H1 (cell line): ENCODE data around the gene NKX2-1.

ENCODE experiments used
- GTF2F1 ChIP-seq: IDR thresholded peaks from 2 replicates; pipeline ENCODE4 v1.6.1; 2012; ENCODE audit warnings: low read depth, low read length, improper control_type of control experiment, borderline replicate concordance
- RXRA ChIP-seq: IDR thresholded peaks from 2 replicates; pipeline ENCODE4 v1.6.1; 2011; ENCODE audit warnings: low read depth, mild to moderate bottlenecking, low read length, moderate library complexity; ENCODE audit not compliant: insufficient read depth
- SP2 ChIP-seq: IDR thresholded peaks from 2 replicates; pipeline ENCODE4 v1.6.1; 2012; ENCODE audit warnings: mild to moderate bottlenecking, low read length, inconsistent platforms
- TAF1 ChIP-seq: IDR thresholded peaks from 2 replicates; pipeline ENCODE4 v1.6.1; 2011; ENCODE audit warnings: mild to moderate bottlenecking, low read depth, low read length
- TF ChIP-seq, protein P1 (sequence below), 3 experiments: IDR thresholded peaks; 1 replicate in 2 of 3; 2 replicates in 1 of 3; pipeline versions ENCODE4 v1.5.1 to v1.6.1; 2011; ENCODE audit warnings: low read length in 3 of 3, mild to moderate bottlenecking in 3 of 3, inconsistent platforms in 2 of 3, low read depth in 1 of 3, moderate library complexity in 1 of 3; ENCODE audit not compliant: insufficient read depth in 1 of 3; ENCODE audit errors: control extremely low read depth in 1 of 3

DNA sequence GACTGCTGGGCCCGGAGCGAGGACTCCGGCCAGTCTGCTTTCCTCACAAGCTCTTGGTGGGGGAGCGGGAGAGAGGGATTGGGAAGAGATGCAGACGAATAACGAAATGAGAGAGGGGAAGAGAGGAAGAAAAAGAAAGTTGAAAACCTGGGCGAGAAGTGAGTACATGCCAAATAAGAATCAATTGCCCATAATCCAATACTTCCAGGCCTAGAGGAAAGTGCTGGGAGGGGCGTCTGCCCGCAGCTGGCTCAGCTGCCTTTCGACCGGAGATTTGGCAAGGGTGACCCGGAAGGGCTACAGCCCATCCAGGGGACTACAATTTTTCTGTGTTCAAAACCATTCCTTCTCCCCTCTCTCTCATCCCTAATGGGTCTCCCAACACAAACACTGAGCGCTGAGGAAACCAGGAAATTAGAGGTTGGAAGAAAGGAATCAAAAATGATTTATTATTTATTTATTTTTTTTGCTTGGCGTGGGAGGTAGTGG, 4.9 kb downstream of the NKX2-1 start:
- TF ChIP-seq, protein P1, sequence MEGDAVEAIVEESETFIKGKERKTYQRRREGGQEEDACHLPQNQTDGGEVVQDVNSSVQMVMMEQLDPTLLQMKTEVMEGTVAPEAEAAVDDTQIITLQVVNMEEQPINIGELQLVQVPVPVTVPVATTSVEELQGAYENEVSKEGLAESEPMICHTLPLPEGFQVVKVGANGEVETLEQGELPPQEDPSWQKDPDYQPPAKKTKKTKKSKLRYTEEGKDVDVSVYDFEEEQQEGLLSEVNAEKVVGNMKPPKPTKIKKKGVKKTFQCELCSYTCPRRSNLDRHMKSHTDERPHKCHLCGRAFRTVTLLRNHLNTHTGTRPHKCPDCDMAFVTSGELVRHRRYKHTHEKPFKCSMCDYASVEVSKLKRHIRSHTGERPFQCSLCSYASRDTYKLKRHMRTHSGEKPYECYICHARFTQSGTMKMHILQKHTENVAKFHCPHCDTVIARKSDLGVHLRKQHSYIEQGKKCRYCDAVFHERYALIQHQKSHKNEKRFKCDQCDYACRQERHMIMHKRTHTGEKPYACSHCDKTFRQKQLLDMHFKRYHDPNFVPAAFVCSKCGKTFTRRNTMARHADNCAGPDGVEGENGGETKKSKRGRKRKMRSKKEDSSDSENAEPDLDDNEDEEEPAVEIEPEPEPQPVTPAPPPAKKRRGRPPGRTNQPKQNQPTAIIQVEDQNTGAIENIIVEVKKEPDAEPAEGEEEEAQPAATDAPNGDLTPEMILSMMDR (IDR thresholded peaks at IDR 0.05; ENCODE audit: control extremely low read depth in 1 of 3, insufficient read depth in 1 of 3, low read depth in 1 of 3, low read length in 3 of 3), result no peak
- no peak for TF ChIP-seq SP2
- TF ChIP-seq RXRA, result no peak
- no peak for TF ChIP-seq TAF1
- no peak for TF ChIP-seq GTF2F1
